Endothelial cell of umbilical vein (primary cell): ENCODE results near the gene STPG4. TPM values are rescaled to one million over a fixed set of nuclear protein-coding genes. Genes with fewer than 3 reads are reported as not detected.

Experiments
- BruUV-seq: library from RNA; stranded (reverse); fragments of 400-500 nt; replicated peaks from 2 replicates; lab custom pipeline; 2021; lab: Mats Ljungman, UMichigan
- CTCF ChIA-PET: fragments of 300-600, 350-600 bp; sonication (Branson Sonifier 250); formaldehyde crosslinking; loops from one replicate; lab custom pipeline; 2021; ENCODE audit warnings: antibody characterized with exemption, inconsistent platforms; lab: Charles Lee
- POLR2A ChIA-PET: fragments of 300-600, 350-600 bp; sonication (Branson Sonifier 250); formaldehyde crosslinking; loops from one replicate; lab custom pipeline; 2021; ENCODE audit warnings: antibody characterized with exemption, inconsistent platforms; lab: Charles Lee
- DNase-seq: peaks from one replicate; pipeline ENCODE4 v3.0.0-alpha.2; 2011; ENCODE audit warnings: low read depth, low spot score
- FAIRE-seq: peaks from 2 replicates; lab custom pipeline; 2011; peaks lifted over from hg19 to GRCh38; lab: Jason Lieb, UNC
- H2AFZ ChIP-seq: 2 replicates; pipeline ENCODE4 v1.6.0; 2012; ENCODE audit warnings: low read depth, low read length, control low read depth, inconsistent platforms
- H3K27ac ChIP-seq: 2 replicates; pipeline ENCODE4 v1.5.1; 2011; ENCODE audit warnings: low read depth, mild to moderate bottlenecking, control low read depth, low read length, moderate library complexity; ENCODE audit not compliant: insufficient read depth
- H3K27me3 ChIP-seq, 2 experiments: 2 replicates each; pipeline versions ENCODE4 v1.6.0 to v1.6.1; 2011; ENCODE audit warnings: low read length in 2 of 2, mixed read lengths in 1 of 2; ENCODE audit not compliant: control insufficient read depth in 2 of 2, insufficient read depth in 2 of 2
- H3K36me3 ChIP-seq, 2 experiments: 2 replicates in 1 of 2; 3 replicates in 1 of 2; pipeline ENCODE4 v1.5.1; 2011; ENCODE audit warnings: low read length in 2 of 2, mild to moderate bottlenecking in 1 of 2, moderate library complexity in 1 of 2; ENCODE audit not compliant: control insufficient read depth in 2 of 2, insufficient read depth in 2 of 2; ENCODE audit errors: extremely low read depth in 1 of 2
- H3K4me1 ChIP-seq: 3 replicates; pipeline ENCODE4 v1.5.1; 2011; ENCODE audit warnings: mild to moderate bottlenecking, low read length; ENCODE audit not compliant: control insufficient read depth, insufficient read depth; ENCODE audit errors: extremely low read depth
- H3K4me2 ChIP-seq: 2 replicates; pipeline ENCODE4 v1.6.1; 2011; ENCODE audit warnings: low read length, control low read depth, mixed read lengths; ENCODE audit not compliant: insufficient read depth
- H3K4me3 ChIP-seq, 3 experiments: fragments of 200-600 bp in 1 of 3; sonication (generic), shearing (Covaris generic) in 1 of 3; replicated peaks in 1 of 3; 2 replicates each; pipeline ENCODE4 v1.5.1; 2011 to 2016; ENCODE audit warnings: control low read depth in 3 of 3, low read length in 3 of 3, mild to moderate bottlenecking in 2 of 3, inconsistent platforms in 1 of 3, low read depth in 1 of 3, moderate library complexity in 1 of 3; ENCODE audit not compliant: insufficient read depth in 1 of 3
- H3K79me2 ChIP-seq: 2 replicates; pipeline ENCODE4 v1.6.0; 2012; ENCODE audit warnings: low read length, inconsistent platforms; ENCODE audit not compliant: control insufficient read depth, insufficient read depth
- H3K9ac ChIP-seq: replicated peaks from 2 replicates; pipeline ENCODE3; 2011; ENCODE audit warnings: low read length, control low read depth; ENCODE audit not compliant: insufficient read depth; ENCODE audit errors: extremely low read depth
- H3K9me1 ChIP-seq: replicated peaks from 3 replicates; pipeline ENCODE4 v1.6.0; 2011; ENCODE audit warnings: mild to moderate bottlenecking, low read length; ENCODE audit not compliant: control insufficient read depth, insufficient read depth; ENCODE audit errors: extremely low read depth
- H3K9me3 ChIP-seq: replicated peaks from 2 replicates; pipeline ENCODE4 v1.5.1; 2012; ENCODE audit warnings: low read length, inconsistent platforms; ENCODE audit not compliant: control insufficient read depth, insufficient read depth
- H4K20me1 ChIP-seq: replicated peaks from 2 replicates; pipeline ENCODE3; 2011; ENCODE audit warnings: mild to moderate bottlenecking, low read length; ENCODE audit not compliant: control insufficient read depth, insufficient read depth; ENCODE audit errors: extremely low read depth
- FOS ChIP-seq: IDR thresholded peaks from 2 replicates; pipeline ENCODE4 v1.6.1; 2011; ENCODE audit warnings: mild to moderate bottlenecking, low read length, moderate library complexity, borderline replicate concordance; ENCODE audit not compliant: insufficient read depth
- GATA2 ChIP-seq: IDR thresholded peaks from 2 replicates; pipeline ENCODE4 v1.7.0; 2011; ENCODE audit warnings: low read depth, mild to moderate bottlenecking, moderate library complexity, mixed read lengths, low read length; ENCODE audit not compliant: insufficient read length, insufficient read depth
- POLR2AphosphoS5 ChIP-seq: IDR thresholded peaks from 2 replicates; pipeline ENCODE4 v1.6.1; 2012; ENCODE audit warnings: low read depth, mild to moderate bottlenecking, control low read depth, low read length, moderate library complexity; ENCODE audit not compliant: insufficient read depth
- dilution Hi-C: fragments of 300-500 bp; cut with MboI; formaldehyde crosslinking; loops from one replicate; pipeline ENCODE4 v1.15.0; 2019; ENCODE audit warnings: low sequenced_read_pairs; ENCODE audit not compliant: extremely low pct_ligation_motif_present
- intact Hi-C: fragments of 100-400 bp; cut with micrococcal nuclease; formaldehyde crosslinking; loops from one replicate; pipeline ENCODE4 v1.10.0; 2022
- polyA plus RNA-seq, 4 experiments: library from polyadenylated mRNA; depleted of rRNA in 3 of 4; stranded (reverse) in 3 of 4; unstranded in 1 of 4; fragments of >200 nt; gene quantifications; 2 replicates each; pipeline versions ENCODE4 v1.2.1 to v1.2.3, GENCODE V29; 2011 to 2012; ENCODE audit warnings: missing spikeins in 1 of 4
- total RNA-seq: library from RNA; stranded (reverse); gene quantifications from 2 replicates; pipeline ENCODE4 v1.2.3, GENCODE V29; 2021
- TF ChIP-seq, protein P1 (sequence below), 2 donors: IDR thresholded peaks; 1 replicate in 1 of 2; 2 replicates in 1 of 2; pipeline ENCODE4 v1.5.1; 2011; ENCODE audit warnings: low read length in 2 of 2, mild to moderate bottlenecking in 2 of 2, moderate library complexity in 2 of 2, control low read depth in 1 of 2, inconsistent platforms in 1 of 2, low read depth in 1 of 2; ENCODE audit not compliant: insufficient read depth in 1 of 2; ENCODE audit errors: extremely low read depth in 1 of 2
- TF ChIP-seq, protein P2 (sequence below): IDR thresholded peaks from 2 replicates; pipeline ENCODE4 v1.6.1; 2011; ENCODE audit not compliant: insufficient read depth, insufficient read length

Gene STPG4
- total and polyA plus RNA-seq, 2 donors (not counting 3 experiments of a cell fraction or from before 2014, with no cell fraction given): 0.53 TPM; not detected in 1

DNA sequence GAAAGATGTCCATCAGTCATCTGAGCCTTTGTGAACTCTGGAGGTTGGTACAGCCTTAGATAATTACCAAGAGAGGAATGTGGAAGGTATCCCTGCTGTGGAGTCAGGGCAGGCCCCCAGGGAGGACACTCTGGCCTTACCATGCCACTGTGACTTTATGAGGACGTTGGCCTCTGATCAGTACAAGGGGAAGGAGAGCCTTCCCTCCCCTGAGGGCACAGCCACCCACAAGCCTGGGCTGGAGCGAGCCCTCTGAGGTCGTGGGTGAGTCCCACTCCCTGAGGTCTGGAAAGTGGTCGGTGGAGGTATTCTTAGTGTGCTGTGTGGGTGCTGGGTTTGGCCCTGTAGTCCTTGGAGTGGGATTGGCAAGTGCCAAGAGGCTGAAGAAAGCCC lies 91.6 kb downstream of the STPG4 start:
- intact Hi-C loops: no loop called here
- H3K9ac ChIP-seq: no peak overlapping the region
- no peak overlapping the region for H3K27ac ChIP-seq
- no peaks in the 10 kb centered on the region for H3K9me3 ChIP-seq
- no peaks in the 10 kb centered on the region for H4K20me1 ChIP-seq
- TF ChIP-seq FOS (no peak), GATA2 (no peak), POLR2AphosphoS5 (no peak)
- TF ChIP-seq, protein P1, sequence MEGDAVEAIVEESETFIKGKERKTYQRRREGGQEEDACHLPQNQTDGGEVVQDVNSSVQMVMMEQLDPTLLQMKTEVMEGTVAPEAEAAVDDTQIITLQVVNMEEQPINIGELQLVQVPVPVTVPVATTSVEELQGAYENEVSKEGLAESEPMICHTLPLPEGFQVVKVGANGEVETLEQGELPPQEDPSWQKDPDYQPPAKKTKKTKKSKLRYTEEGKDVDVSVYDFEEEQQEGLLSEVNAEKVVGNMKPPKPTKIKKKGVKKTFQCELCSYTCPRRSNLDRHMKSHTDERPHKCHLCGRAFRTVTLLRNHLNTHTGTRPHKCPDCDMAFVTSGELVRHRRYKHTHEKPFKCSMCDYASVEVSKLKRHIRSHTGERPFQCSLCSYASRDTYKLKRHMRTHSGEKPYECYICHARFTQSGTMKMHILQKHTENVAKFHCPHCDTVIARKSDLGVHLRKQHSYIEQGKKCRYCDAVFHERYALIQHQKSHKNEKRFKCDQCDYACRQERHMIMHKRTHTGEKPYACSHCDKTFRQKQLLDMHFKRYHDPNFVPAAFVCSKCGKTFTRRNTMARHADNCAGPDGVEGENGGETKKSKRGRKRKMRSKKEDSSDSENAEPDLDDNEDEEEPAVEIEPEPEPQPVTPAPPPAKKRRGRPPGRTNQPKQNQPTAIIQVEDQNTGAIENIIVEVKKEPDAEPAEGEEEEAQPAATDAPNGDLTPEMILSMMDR (IDR thresholded peaks at IDR 0.05; ENCODE audit: extremely low read depth in 1 of 2, insufficient read depth in 1 of 2, low read depth in 1 of 2, low read length in 2 of 2): no peak
- TF ChIP-seq, protein P2, sequence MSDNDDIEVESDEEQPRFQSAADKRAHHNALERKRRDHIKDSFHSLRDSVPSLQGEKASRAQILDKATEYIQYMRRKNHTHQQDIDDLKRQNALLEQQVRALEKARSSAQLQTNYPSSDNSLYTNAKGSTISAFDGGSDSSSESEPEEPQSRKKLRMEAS: no peak
- no TSS peak for BruUV-seq
- FAIRE-seq: no peak
- no peak overlapping the region for H3K4me2 ChIP-seq
- dilution Hi-C loops: no loop called here
- no peak for DNase-seq
- H3K79me2 ChIP-seq: no peaks in the 10 kb centered on the region
- CTCF ChIA-PET: no interaction called here
- H3K4me1 ChIP-seq: peaks cover 15% of the 10 kb centered on the region
- H3K36me3 ChIP-seq: no peaks in the 10 kb centered on the region
- POLR2A ChIA-PET: no interaction called here
- no peak overlapping the region for H3K4me3 ChIP-seq
- no peaks in the 10 kb centered on the region for H3K27me3 ChIP-seq
- H3K9me1 ChIP-seq: no peaks in the 10 kb centered on the region
- no peak overlapping the region for H2AFZ ChIP-seq
